Transverse colon (tissue), 4 donors: ENCODE measurements around the gene TYROBP. TPM values are rescaled to one million over a fixed set of nuclear protein-coding genes. Genes with fewer than 3 reads are reported as not detected.
"Not testable (repeated sequence)": the region's sequence is repeated elsewhere in the genome, so short reads cannot be mapped to it uniquely, and the experiment has no call there.

Experiments
- DNase-seq: peaks from one replicate; pipeline ENCODE4 v3.0.0-alpha.2; 2019
- H3K27ac ChIP-seq, 4 donors: fragments of 200-600 bp; sonication (generic); 2 replicates each; pipeline ENCODE4 v1.5.1; 2016 to 2018; ENCODE audit warnings: inconsistent platforms in 4 of 4
- H3K27me3 ChIP-seq: fragments of 200-600 bp; sonication (generic); 2 replicates; pipeline ENCODE4 v1.5.1; 2017; ENCODE audit warnings: inconsistent platforms
- H3K36me3 ChIP-seq, 4 donors: fragments of 200-600 bp; sonication (generic); 2 replicates each; pipeline ENCODE4 v1.5.1; 2017 to 2019; ENCODE audit warnings: inconsistent platforms in 4 of 4
- H3K4me1 ChIP-seq, 4 donors: fragments of 200-600 bp; sonication (generic); 2 replicates each; pipeline ENCODE4 v1.5.1; 2017 to 2020; ENCODE audit warnings: inconsistent platforms in 4 of 4
- H3K4me3 ChIP-seq, 4 donors: fragments of 200-600 bp; sonication (generic); 1 replicate in 1 of 4; 2 replicates in 3 of 4; pipeline versions ENCODE4 v1.5.1 to v1.6.1; 2017 to 2019; ENCODE audit warnings: inconsistent platforms in 4 of 4
- H3K9me3 ChIP-seq, 2 donors: fragments of 200-600 bp; sonication (generic); 2 replicates each; pipeline ENCODE4 v1.5.1; 2017 to 2019; ENCODE audit warnings: inconsistent platforms in 2 of 2
- CTCF ChIP-seq, 5 experiments: fragments of 200-600 bp in 3 of 5; fragments of 450-650 bp in 2 of 5; sonication (generic) in 3 of 5; IDR thresholded peaks; 1 replicate in 2 of 5; 2 replicates in 3 of 5; pipeline ENCODE4 v1.5.1; 2016 to 2017; ENCODE audit warnings: antibody characterized with exemption in 5 of 5, inconsistent platforms in 3 of 5, mild to moderate bottlenecking in 2 of 5, moderate library complexity in 1 of 5
- EP300 ChIP-seq: sonication (generic); formaldehyde crosslinking; IDR thresholded peaks from one replicate; pipeline ENCODE4 v1.6.1; 2017; ENCODE audit warnings: antibody characterized with exemption, low read depth
- POLR2A ChIP-seq: fragments of 450-650 bp; IDR thresholded peaks from one replicate; pipeline ENCODE4 v1.6.1; 2016; ENCODE audit warnings: antibody characterized with exemption, mild to moderate bottlenecking, moderate library complexity
- POLR2AphosphoS5 ChIP-seq, 3 donors: sonication (generic); formaldehyde crosslinking; IDR thresholded peaks; one replicate each; pipeline ENCODE4 v1.6.1; 2016; ENCODE audit warnings: antibody characterized with exemption in 3 of 3
- WGBS, 2 donors: methylation state at CpG; one replicate each; pipeline ENCODE4 v1.1.5; 2018; ENCODE audit warnings: low coverage in 1 of 2; 5-methylcytosine and 5-hydroxymethylcytosine counted together
- in situ Hi-C, 4 donors: fragments of 200-750 bp; cut with MboI; loops; one replicate each; pipeline versions ENCODE4 v1.15.0 to v1.15.1; 2017; ENCODE audit warnings: low sequenced_read_pairs in 3 of 4, low pct_ligation_motif_present in 1 of 4, low pct_unique_long_range_greater_than_20kb in 1 of 4
- intact Hi-C: fragments of 100-400 bp; cut with DNase I; formaldehyde crosslinking; loops from one replicate; pipeline ENCODE4 v1.15.1; 2023; ENCODE audit warnings: low total_unique reads
- total RNA-seq, 4 donors: library from RNA; depleted of rRNA; stranded (reverse); fragments of >200 nt; gene quantifications; one replicate each; pipeline ENCODE4 v1.1.0, GENCODE V29; 2016

The TYROBP gene
- total RNA-seq, 4 donors from 2014 or later, result 25.6 to 81.5 (median 52.2) TPM

- intact Hi-C loops, result no loop called here
- Histone ChIP-seq H3K9me3 (no peaks in the 10 kb centered on the region), H3K36me3 (peaks cover 0 to 15% (median 7%) of the 10 kb centered on the region in 4 donors), H3K27me3 (no peaks in the 10 kb centered on the region), H3K27ac (peak overlapping the region; percentile 88 to 97 (median 92)), H3K4me1 (peaks cover 9 to 22% (median 14%) of the 10 kb centered on the region in 4 donors), H3K4me3 (peak overlapping the region in 3 of 4 donors; percentile 58 to 73 (median 67))
- TF ChIP-seq CTCF (IDR thresholded peaks at IDR 0.05) (no peak), POLR2A (no peak), EP300 (no peak), POLR2AphosphoS5 (IDR thresholded peaks at IDR 0.05) (no peak)
- no peak for DNase-seq
- in situ Hi-C loops, result no loop called here
- WGBS, 2 donors, result 79 to 90% methylated on average over 5 to 12 of the region's 13 CpGs
Observed at GRCh38 chr19:35897706-35898451, 10.2 kb downstream of the TYROBP start.

- no peak for DNase-seq
- Histone ChIP-seq H3K9me3 (no peaks in the 10 kb centered on the region), H3K27ac (no peak overlapping the region), H3K36me3 (peaks cover 0 to 15% (median 7%) of the 10 kb centered on the region in 4 donors), H3K4me1 (peaks cover 9 to 21% (median 14%) of the 10 kb centered on the region in 4 donors), H3K27me3 (no peaks in the 10 kb centered on the region), H3K4me3 (no peak overlapping the region)
- TF ChIP-seq CTCF (IDR thresholded peaks at IDR 0.05) (no peak), EP300 (no peak), POLR2AphosphoS5 (IDR thresholded peaks at IDR 0.05) (no peak), POLR2A (no peak)
- in situ Hi-C loops, result no loop called here
- WGBS, 2 donors, result 94% methylated on average over 13 of the region's 13 CpGs; no CpG with 5 or more reads in 1 of the 2 donors
- intact Hi-C loops, result no loop called here
Observed at GRCh38 chr19:35896643-35897040, 11.5 kb downstream of the TYROBP start.

DNA sequence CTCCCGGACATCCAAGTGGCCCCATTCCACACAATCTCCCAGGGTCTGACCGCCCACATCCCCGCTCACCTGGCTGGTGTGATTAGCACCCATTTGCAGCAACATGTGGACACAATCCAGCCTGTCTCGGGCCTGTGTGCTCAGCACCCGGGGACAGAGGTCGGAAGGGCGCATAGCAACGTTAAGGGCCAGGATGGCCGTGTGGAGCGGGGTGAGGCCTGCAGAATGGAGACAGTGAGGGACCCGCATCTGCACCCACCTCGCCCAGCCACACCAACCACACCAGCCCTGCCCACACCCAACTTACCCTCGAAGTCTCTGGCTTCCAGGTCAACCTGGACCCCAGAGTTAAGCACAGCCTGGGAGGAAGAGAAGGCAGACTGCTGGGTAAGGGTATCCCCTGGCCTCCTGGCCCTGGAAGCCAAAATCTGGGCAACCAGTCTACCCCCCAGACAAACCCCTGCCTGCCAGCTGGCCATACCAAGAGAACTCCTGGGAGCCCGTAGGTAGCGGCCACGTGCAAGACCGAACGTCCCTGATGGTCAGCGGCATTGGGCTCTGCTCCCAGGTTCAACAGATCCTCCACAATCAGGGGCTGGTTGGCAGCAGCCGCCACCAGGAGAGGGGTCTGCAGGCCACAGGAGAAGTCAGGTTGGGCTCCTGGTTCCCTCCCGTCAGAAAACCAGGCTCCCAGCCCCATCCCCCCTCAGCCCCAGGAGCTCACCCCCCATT, 12.0 kb downstream of the TYROBP start:
- intact Hi-C loops (no loop called here), in situ Hi-C loops (no loop called here)
- Histone ChIP-seq H3K9me3 (no peaks in the 10 kb centered on the region), H3K27me3 (no peaks in the 10 kb centered on the region), H3K36me3 (peaks cover 0 to 15% (median 7%) of the 10 kb centered on the region in 4 donors), H3K4me1 (peaks cover 9 to 16% (median 12%) of the 10 kb centered on the region in 4 donors), H3K4me3 (no peak overlapping the region), H3K27ac (no peak overlapping the region)
- WGBS, 2 donors, result 88% methylated on average over 21 of the region's 21 CpGs; no CpG with 5 or more reads in 1 of the 2 donors
- TF ChIP-seq CTCF (IDR thresholded peaks at IDR 0.05) (no peak), EP300 (no peak)
- DNase-seq, result no peak

DNA sequence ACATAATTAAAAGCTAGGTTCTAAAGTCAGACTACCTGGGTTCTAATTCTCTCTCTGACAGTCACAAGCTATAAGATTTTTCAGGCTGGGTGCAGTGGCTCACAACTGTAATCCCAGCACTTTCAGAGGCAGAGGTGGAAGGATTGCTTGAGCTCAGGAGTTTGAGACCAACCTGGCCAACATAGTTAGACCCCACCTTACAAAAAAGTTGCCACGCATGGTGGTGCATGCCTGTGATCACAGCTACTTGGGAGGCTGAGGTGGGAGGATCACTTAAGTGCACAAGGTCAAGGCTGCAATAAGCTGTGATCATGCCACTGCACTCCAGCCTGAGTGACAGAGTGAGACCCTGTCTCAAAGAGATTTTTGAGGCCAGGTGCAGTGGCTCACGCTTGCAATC, 13.8 kb downstream of the TYROBP start:
- Histone ChIP-seq H3K4me3 (no peak overlapping the region), H3K9me3 (no peaks in the 10 kb centered on the region), H3K27me3 (no peaks in the 10 kb centered on the region), H3K27ac (no peak overlapping the region), H3K4me1 (peaks cover 9 to 12% (median 10%) of the 10 kb centered on the region in 4 donors), H3K36me3 (peaks cover 0 to 28% (median 12%) of the 10 kb centered on the region in 4 donors)
- intact Hi-C loops, result no loop called here
- WGBS, 2 donors, result 94% methylated on average over 2 of the region's 2 CpGs; no CpG with 5 or more reads in 1 of the 2 donors
- TF ChIP-seq CTCF (IDR thresholded peaks at IDR 0.05) (no peak), EP300 (no peak), POLR2A (no peak), POLR2AphosphoS5 (IDR thresholded peaks at IDR 0.05) (no peak)
- DNase-seq, result no peak
- in situ Hi-C loops, result no loop called here

GRCh38 chr19:35891819-35892218, 16.3 kb downstream of the TYROBP start:
- H3K9me3 ChIP-seq, H3K4me1 ChIP-seq, H3K27me3 ChIP-seq, intact Hi-C loops, H3K4me3 ChIP-seq, H3K27ac ChIP-seq, in situ Hi-C loops, DNase-seq: not testable (repeated sequence)
- peaks cover 0 to 45% (median 19%) of the 10 kb centered on the region in 4 donors for H3K36me3 ChIP-seq
- WGBS, 2 donors, result 96 to 100% methylated on average over 1 to 3 of the region's 3 CpGs
